Fibroblast of villous mesenchyme (primary cell): ENCODE measurements around the gene CDC14A. TPM values are rescaled to one million over a fixed set of nuclear protein-coding genes. Genes with fewer than 3 reads are reported as not detected.
"Not testable (repeated sequence)": the region's sequence is repeated elsewhere in the genome, so short reads cannot be mapped to it uniquely, and the experiment has no call there.

Experiments used
- DNase-seq: peaks from one replicate; pipeline ENCODE4 v3.0.0-alpha.2; 2010; ENCODE audit warnings: low read depth
- H3K4me3 ChIP-seq: 2 replicates; pipeline ENCODE4 v1.5.1; 2011; ENCODE audit warnings: low read depth, mild to moderate bottlenecking, low read length
- CTCF ChIP-seq: IDR thresholded peaks from 2 replicates; pipeline ENCODE4 v1.5.1; 2012; ENCODE audit warnings: low read depth, mild to moderate bottlenecking, low read length; ENCODE audit not compliant: insufficient read depth
- total RNA-seq: library from RNA; depleted of rRNA; stranded (reverse); fragments of >200 nt; gene quantifications from 2 replicates; pipeline ENCODE4 v1.2.3, GENCODE V29; 2012

The CDC14A gene
- total RNA-seq, 1 donor, result 5.2 TPM

DNA sequence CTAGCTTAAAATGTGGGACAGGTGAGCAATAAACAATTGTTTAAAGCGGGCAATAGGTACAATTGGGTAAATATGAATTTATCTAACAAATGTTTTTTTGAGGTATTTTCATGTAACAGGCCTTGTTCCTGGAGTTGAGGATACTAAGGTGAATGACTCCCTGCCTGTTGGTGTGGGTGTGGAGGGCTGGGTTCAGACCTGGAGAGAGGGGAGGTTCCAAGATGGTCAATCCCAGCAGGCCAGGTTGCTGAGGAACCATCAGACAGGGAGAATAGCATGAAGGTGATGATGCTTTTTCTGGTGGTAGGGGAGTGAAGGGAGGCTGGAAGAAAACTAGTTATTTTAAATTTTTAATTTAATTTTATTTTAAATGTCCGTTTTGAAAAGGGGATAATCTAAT lies 46.3 kb downstream of the CDC14A start:
- TF ChIP-seq CTCF, result no peak
- no peak overlapping the region for H3K4me3 ChIP-seq
- DNase-seq, result no peak

DNA sequence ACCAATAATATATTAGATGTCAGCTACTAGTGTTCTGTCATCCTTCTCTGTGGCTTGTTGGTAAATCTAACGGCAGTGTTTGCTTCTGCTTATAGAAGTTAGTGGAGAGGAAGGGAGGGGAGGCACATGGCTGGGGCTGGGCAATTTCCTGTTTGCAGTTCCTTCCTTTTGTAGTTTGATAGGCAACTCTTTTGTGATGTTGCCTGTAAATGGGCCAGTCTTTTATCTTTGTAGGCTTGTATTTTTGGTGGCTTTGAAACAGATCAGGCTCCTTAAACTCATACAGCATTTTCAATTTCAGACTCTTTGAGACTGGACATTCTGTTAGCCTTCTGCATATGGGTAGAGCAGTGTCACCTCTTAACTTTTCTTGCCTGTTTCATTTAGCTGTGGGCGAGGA lies 48.1 kb downstream of the CDC14A start:
- H3K4me3 ChIP-seq, result no peak overlapping the region
- TF ChIP-seq CTCF, result no peak
- no peak for DNase-seq

GRCh38 chr1:100404821-100405220 lies 52.5 kb downstream of the CDC14A start:
- no peak overlapping the region for H3K4me3 ChIP-seq
- TF ChIP-seq CTCF, result no peak
- no peak for DNase-seq

- not testable (repeated sequence) for DNase-seq, H3K4me3 ChIP-seq
Observed at GRCh38 chr1:100405902-100406301, 53.6 kb downstream of the CDC14A start.

DNA sequence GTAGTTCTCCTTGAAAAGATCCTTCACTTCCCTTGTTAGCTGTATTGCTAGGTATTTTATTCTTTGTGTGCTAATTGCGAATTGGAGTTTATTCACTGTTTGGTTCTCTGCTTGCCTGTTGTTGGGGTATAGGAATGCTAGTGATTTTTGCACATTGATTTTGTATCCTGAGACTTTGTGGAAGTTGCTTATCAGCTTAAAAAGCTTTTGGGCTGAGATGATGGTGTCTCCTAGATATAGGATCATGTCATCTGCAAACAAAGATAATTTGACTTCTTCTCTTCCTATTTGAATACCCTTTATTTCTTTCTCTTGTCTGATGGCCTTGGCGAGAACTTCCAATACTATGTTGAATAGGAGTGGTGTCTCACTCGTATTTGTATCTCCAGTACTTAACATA lies 55.1 kb downstream of the CDC14A start:
- not testable (repeated sequence) for H3K4me3 ChIP-seq, DNase-seq

- no peak for TF ChIP-seq CTCF
- H3K4me3 ChIP-seq, result no peak overlapping the region
- no peak for DNase-seq
Observed at GRCh38 chr1:100411019-100411418, 58.7 kb downstream of the CDC14A start.

- DNase-seq, result no peak
Observed at GRCh38 chr1:100411574-100411973, 59.3 kb downstream of the CDC14A start.

GRCh38 chr1:100413035-100413434 lies 60.7 kb downstream of the CDC14A start:
- DNase-seq, result no peak

More at GRCh38 chr1:100411574-100411973, 59.3 kb downstream of the CDC14A start:
- TF ChIP-seq CTCF, result no peak
- H3K4me3 ChIP-seq, result no peak overlapping the region

More at GRCh38 chr1:100413035-100413434, 60.7 kb downstream of the CDC14A start:
- no peak overlapping the region for H3K4me3 ChIP-seq
- TF ChIP-seq CTCF, result no peak
